Measurements from ENCODE around the gene HEATR5A. TPM values are rescaled to one million over a fixed set of nuclear protein-coding genes. Genes with fewer than 3 reads are reported as not detected.
A peak's percentile ranks its signal among the peaks of the same experiment; 100 is the strongest.

The HEATR5A gene
- total and polyA plus RNA-seq, 2 of the 13 experiments (the other 11 are each of a cell fraction or from before 2014, with no cell fraction given) = 36.4 to 105 TPM

DNA sequence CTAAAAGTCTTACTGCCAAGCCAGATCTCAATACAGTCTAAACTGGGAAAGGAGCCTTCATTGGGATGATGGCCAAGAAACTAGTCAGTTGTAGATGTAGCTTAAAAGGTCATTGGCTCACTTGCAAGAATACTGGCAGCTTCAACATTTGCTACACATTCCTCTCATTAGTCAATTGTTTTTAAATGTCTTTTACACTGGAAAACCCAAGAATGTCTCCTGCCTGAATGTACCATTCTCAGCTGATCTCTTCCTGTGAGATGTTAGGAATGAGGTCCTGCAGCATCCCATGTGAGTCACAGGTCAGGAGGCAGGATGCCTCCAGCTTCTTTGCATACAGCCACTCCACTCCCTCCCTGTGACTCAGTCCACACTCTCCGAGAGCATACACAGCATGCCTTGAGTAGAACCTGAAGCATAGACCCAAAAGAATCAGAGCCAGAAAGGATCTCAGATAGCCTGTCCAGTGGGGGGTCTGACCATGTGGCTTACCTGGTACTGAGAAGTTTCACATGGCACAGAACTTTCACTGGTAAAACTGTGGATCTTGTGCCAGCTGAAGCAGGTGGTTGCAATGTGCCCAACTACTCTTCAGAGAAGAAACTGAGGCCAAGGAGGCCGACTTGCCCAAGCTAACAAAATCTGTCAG lies 156.7 kb downstream of the HEATR5A start:
- DNase-seq (ENCODE audit: low spot score) (peak; percentile 91), ATAC-seq (peak; percentile 73), FAIRE-seq (peak; percentile 21)
- Histone ChIP-seq H3K36me3 (replicated peaks in 1 of 2; ENCODE audit: control insufficient read depth in 1 of 2, insufficient read depth in 2 of 2, low read length in 2 of 2) (no peaks in the 10 kb centered on the region), H3K4me2 (ENCODE audit: low read depth, low read length) (peak overlapping the region; percentile 37), H3K27me3 (ENCODE audit: control insufficient read depth in 1 of 2, insufficient read depth in 2 of 2, low read length in 2 of 2) (no peaks in the 10 kb centered on the region; a peak in 1 of 5 replicates), H2AFZ (ENCODE audit: low read length) (peak overlapping the region; percentile 19), H3K9ac (ENCODE audit: insufficient read depth, low read depth, low read length) (peak overlapping the region; percentile 49), H3K27ac (ENCODE audit: extremely low read length, insufficient read depth, low read length) (peak overlapping the region; percentile 89), H3K4me3 (replicated peaks in 1 of 3; ENCODE audit: insufficient read depth in 1 of 3, low read depth in 2 of 3, low read length in 3 of 3) (no peak overlapping the region; a peak in 1 of 6 replicates), H3K4me1 (ENCODE audit: insufficient read depth, low read length) (peaks cover 86% of the 10 kb centered on the region), H4K20me1 (ENCODE audit: insufficient read depth, low read length) (no peaks in the 10 kb centered on the region), H3K9me3 (ENCODE audit: low read length) (no peaks in the 10 kb centered on the region), H3K79me2 (ENCODE audit: insufficient read depth, low read length) (no peaks in the 10 kb centered on the region)
- BruUV-seq (replicated peaks) = no TSS peak
- WGBS (ENCODE audit: low lambda C conversion rate) = 36% methylated on average over 2 of the region's 2 CpGs
- in situ Hi-C loops (cut with HindIII; ENCODE audit: extremely low pct_ligation_motif_present, low pct_unique_long_range_greater_than_20kb) = loop anchor here (5.0 kb wide), 1 partner anchor 56 kb away; the partner anchor contains the start of gene HECTD1
- POLR2A ChIA-PET = interaction anchor here (0.9 to 14.8 kb wide), 13 partner anchors 8 to 193 kb away, joined by 3 to 323 read pairs (median 6); partner anchors contain the start of genes DTD2, HEATR5A and HECTD1
- intact Hi-C loops (cut with micrococcal nuclease; ENCODE audit: unreplicated experiment) = no loop called here
- CTCF ChIA-PET (ENCODE audit: low intra/inter-chr PET ratio, low total read pairs) = no interaction called here
- TF ChIP-seq, protein P1, sequence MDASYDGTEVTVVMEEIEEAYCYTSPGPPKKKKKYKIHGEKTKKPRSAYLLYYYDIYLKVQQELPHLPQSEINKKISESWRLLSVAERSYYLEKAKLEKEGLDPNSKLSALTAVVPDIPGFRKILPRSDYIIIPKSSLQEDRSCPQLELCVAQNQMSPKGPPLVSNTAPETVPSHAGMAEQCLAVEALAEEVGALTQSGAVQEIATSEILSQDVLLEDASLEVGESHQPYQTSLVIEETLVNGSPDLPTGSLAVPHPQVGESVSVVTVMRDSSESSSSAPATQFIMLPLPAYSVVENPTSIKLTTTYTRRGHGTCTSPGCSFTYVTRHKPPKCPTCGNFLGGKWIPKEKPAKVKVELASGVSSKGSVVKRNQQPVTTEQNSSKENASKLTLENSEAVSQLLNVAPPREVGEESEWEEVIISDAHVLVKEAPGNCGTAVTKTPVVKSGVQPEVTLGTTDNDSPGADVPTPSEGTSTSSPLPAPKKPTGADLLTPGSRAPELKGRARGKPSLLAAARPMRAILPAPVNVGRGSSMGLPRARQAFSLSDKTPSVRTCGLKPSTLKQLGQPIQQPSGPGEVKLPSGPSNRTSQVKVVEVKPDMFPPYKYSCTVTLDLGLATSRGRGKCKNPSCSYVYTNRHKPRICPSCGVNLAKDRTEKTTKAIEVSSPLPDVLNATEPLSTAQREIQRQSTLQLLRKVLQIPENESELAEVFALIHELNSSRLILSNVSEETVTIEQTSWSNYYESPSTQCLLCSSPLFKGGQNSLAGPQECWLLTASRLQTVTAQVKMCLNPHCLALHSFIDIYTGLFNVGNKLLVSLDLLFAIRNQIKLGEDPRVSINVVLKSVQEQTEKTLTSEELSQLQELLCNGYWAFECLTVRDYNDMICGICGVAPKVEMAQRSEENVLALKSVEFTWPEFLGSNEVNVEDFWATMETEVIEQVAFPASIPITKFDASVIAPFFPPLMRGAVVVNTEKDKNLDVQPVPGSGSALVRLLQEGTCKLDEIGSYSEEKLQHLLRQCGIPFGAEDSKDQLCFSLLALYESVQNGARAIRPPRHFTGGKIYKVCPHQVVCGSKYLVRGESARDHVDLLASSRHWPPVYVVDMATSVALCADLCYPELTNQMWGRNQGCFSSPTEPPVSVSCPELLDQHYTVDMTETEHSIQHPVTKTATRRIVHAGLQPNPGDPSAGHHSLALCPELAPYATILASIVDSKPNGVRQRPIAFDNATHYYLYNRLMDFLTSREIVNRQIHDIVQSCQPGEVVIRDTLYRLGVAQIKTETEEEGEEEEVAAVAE (CRISPR knock-in tag; IDR thresholded peaks at IDR 0.05; ENCODE audit: borderline replicate concordance) = 0 out of 2 replicates have a peak, but pooled peaks have one; percentile 29
- TF ChIP-seq ZIK1 (CRISPR knock-in tag; IDR thresholded peaks at IDR 0.05; ENCODE audit: borderline replicate concordance, low read depth) (peak; percentile 34; the same call in 1 of the 2 replicates), ZNF749 (CRISPR knock-in tag; IDR thresholded peaks at IDR 0.05; ENCODE audit: borderline replicate concordance) (no peak), HNRNPK (IDR thresholded peaks at IDR 0.05; ENCODE audit: low read depth, low read length, poor library complexity, severe bottlenecking) (no peak), KLF13 (CRISPR knock-in tag; IDR thresholded peaks at IDR 0.05) (peak; percentile 96), ZNF724P (CRISPR knock-in tag; IDR thresholded peaks at IDR 0.05; ENCODE audit: borderline replicate concordance) (0 out of 2 replicates have a peak, but pooled peaks have one; percentile 17), ZNF781 (CRISPR knock-in tag; IDR thresholded peaks at IDR 0.05; ENCODE audit: borderline replicate concordance, not compliant biosample characterization) (peak; percentile 64), ZSCAN9 (CRISPR knock-in tag; IDR thresholded peaks at IDR 0.05; ENCODE audit: borderline replicate concordance) (0 out of 2 replicates have a peak, but pooled peaks have one; percentile 67), DPF2 (CRISPR knock-in tag; IDR thresholded peaks at IDR 0.05; ENCODE audit: borderline replicate concordance, low read depth) (peak; percentile 14; the same call in 1 of the 2 replicates), KDM2A (CRISPR knock-in tag; IDR thresholded peaks at IDR 0.05; ENCODE audit: borderline replicate concordance, low read depth) (peak; percentile 43; the same call in 1 of the 2 replicates), HNF4G (IDR thresholded peaks at IDR 0.05; ENCODE audit: borderline replicate concordance, low read depth, low read length) (no peak), HNF4G (CRISPR knock-in tag; IDR thresholded peaks at IDR 0.05; ENCODE audit: borderline replicate concordance, low read depth) (peak; percentile 23), EEA1 (CRISPR knock-in tag; IDR thresholded peaks at IDR 0.05; ENCODE audit: borderline replicate concordance) (0 out of 2 replicates have a peak, but pooled peaks have one; percentile 44), RXRA (CRISPR knock-in tag; IDR thresholded peaks at IDR 0.05) (peak; percentile 70)
- TF ChIP-seq, protein P2, sequence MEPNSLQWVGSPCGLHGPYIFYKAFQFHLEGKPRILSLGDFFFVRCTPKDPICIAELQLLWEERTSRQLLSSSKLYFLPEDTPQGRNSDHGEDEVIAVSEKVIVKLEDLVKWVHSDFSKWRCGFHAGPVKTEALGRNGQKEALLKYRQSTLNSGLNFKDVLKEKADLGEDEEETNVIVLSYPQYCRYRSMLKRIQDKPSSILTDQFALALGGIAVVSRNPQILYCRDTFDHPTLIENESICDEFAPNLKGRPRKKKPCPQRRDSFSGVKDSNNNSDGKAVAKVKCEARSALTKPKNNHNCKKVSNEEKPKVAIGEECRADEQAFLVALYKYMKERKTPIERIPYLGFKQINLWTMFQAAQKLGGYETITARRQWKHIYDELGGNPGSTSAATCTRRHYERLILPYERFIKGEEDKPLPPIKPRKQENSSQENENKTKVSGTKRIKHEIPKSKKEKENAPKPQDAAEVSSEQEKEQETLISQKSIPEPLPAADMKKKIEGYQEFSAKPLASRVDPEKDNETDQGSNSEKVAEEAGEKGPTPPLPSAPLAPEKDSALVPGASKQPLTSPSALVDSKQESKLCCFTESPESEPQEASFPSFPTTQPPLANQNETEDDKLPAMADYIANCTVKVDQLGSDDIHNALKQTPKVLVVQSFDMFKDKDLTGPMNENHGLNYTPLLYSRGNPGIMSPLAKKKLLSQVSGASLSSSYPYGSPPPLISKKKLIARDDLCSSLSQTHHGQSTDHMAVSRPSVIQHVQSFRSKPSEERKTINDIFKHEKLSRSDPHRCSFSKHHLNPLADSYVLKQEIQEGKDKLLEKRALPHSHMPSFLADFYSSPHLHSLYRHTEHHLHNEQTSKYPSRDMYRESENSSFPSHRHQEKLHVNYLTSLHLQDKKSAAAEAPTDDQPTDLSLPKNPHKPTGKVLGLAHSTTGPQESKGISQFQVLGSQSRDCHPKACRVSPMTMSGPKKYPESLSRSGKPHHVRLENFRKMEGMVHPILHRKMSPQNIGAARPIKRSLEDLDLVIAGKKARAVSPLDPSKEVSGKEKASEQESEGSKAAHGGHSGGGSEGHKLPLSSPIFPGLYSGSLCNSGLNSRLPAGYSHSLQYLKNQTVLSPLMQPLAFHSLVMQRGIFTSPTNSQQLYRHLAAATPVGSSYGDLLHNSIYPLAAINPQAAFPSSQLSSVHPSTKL (CRISPR knock-in tag; IDR thresholded peaks at IDR 0.05) = peak; percentile 38
